ENCODE data around the gene ITPR1. TPM values are rescaled to one million over a fixed set of nuclear protein-coding genes. Genes with fewer than 3 reads are reported as not detected.

ITPR1 gene
- polyA plus RNA-seq, 1 of the 3 experiments (the other 2 are of a cell fraction) = 5.9 TPM

- DNase-seq = no peak
- Histone ChIP-seq H3K27ac (ENCODE audit: low read depth in 2 of 2, low read length in 1 of 2) (no peak overlapping the region), H3K4me3 (ENCODE audit: low read depth in 2 of 2, low read length in 1 of 2) (no peak overlapping the region), H4K20me1 (ENCODE audit: insufficient read depth) (no peaks in the 10 kb centered on the region), H3K9me2 (no peaks in the 10 kb centered on the region), H3K9ac (no peak overlapping the region), H3K4me2 (no peak overlapping the region), H3K36me3 (replicated peaks in 1 of 2; ENCODE audit: control insufficient read depth in 1 of 2, insufficient read depth in 2 of 2, low read length in 1 of 2) (no peaks in the 10 kb centered on the region), H3K4me1 (ENCODE audit: control insufficient read depth in 1 of 2, insufficient read depth in 2 of 2, low read depth in 1 of 2, low read length in 1 of 2) (peaks cover 0 to 7% of the 10 kb centered on the region in 2 experiments; a peak in 2 of 4 replicates), H2AFZ (ENCODE audit: low read depth) (no peak overlapping the region), H3K9me3 (no peaks in the 10 kb centered on the region), H3K79me2 (ENCODE audit: insufficient read depth) (no peaks in the 10 kb centered on the region), H3F3A (replicated peaks; ENCODE audit: insufficient read depth) (no peaks in the 10 kb centered on the region), H3K27me3 (ENCODE audit: insufficient read depth) (no peaks in the 10 kb centered on the region)
- no peak for TF ChIP-seq SMC3 (IDR thresholded peaks at IDR 0.05; ENCODE audit: low read depth, low read length)
- no peak for TF ChIP-seq NFIC (IDR thresholded peaks at IDR 0.05; ENCODE audit: borderline replicate concordance)
- TF ChIP-seq GATA2 (CRISPR knock-in tag; IDR thresholded peaks at IDR 0.05) = no peak
- TF ChIP-seq USF1 (IDR thresholded peaks at IDR 0.05; ENCODE audit: borderline replicate concordance, low read depth) = no peak
- no peak for TF ChIP-seq IRF3 (IDR thresholded peaks at IDR 0.05; ENCODE audit: low read depth, low read length)
- no peak for TF ChIP-seq GABPA (IDR thresholded peaks at IDR 0.05; ENCODE audit: low read depth)
- TF ChIP-seq EP300 (IDR thresholded peaks at IDR 0.05; ENCODE audit: borderline replicate concordance in 1 of 2, low read depth in 1 of 2, low read length in 1 of 2) = no peak
- no peak for TF ChIP-seq MAX (IDR thresholded peaks at IDR 0.05; ENCODE audit: low read depth)
- no peak for TF ChIP-seq ZBTB33 (IDR thresholded peaks at IDR 0.05; ENCODE audit: borderline replicate concordance, low read depth)
- TF ChIP-seq EZH2phosphoT487 (IDR thresholded peaks at IDR 0.05; ENCODE audit: borderline replicate concordance, low read depth) = no peak
- no peak for TF ChIP-seq PBX3 (IDR thresholded peaks at IDR 0.05)
- no peak for TF ChIP-seq FOXM1 (IDR thresholded peaks at IDR 0.05; ENCODE audit: low read depth)
- TF ChIP-seq SIN3A (IDR thresholded peaks at IDR 0.05; ENCODE audit: borderline replicate concordance, low read depth, low read length) = no peak
- TF ChIP-seq JUND (IDR thresholded peaks at IDR 0.05) = no peak
- no peak for TF ChIP-seq TEAD4 (IDR thresholded peaks at IDR 0.05; ENCODE audit: borderline replicate concordance, insufficient read depth)
- no peak for TF ChIP-seq FOSL2 (IDR thresholded peaks at IDR 0.05; ENCODE audit: borderline replicate concordance, low read depth)
- no peak for TF ChIP-seq RXRA (IDR thresholded peaks at IDR 0.05; ENCODE audit: borderline replicate concordance, low read depth)
- ChIA-PET POLR2A (no interaction called here), CTCF (interaction anchor here (1.0 to 3.6 kb wide), 3 partner anchors 11 to 272 kb away, joined by 3 to 22 read pairs (median 4); no protein-coding TSS in a partner anchor)
- WGBS (ENCODE audit: low lambda C conversion rate) = 79% methylated on average over 4 of the region's 4 CpGs
These were observed 130.4 kb downstream of the ITPR1 start for GRCh38 chr3:4623421-4623999.

All from SK-N-SH (cell line).